SK-N-SH (cell line): ENCODE results near the gene MYOM1. TPM values are rescaled to one million over a fixed set of nuclear protein-coding genes. Genes with fewer than 3 reads are reported as not detected.
"Not testable (repeated sequence)": the region's sequence is repeated elsewhere in the genome, so short reads cannot be mapped to it uniquely, and the experiment has no call there.

Experiments
- CTCF ChIA-PET: fragments of 300-600, 350-600 bp; formaldehyde crosslinking; extraction: SDS; loops from one replicate; lab custom pipeline; 2021; lab: Yijun Ruan, JAX
- POLR2A ChIA-PET: fragments of 350-600 bp; sonication (Branson Sonifier 250); formaldehyde crosslinking; extraction: SDS; loops from one replicate; lab custom pipeline; 2020; ENCODE audit warnings: antibody characterized with exemption, inconsistent platforms; lab: Yijun Ruan, JAX
- DNase-seq: peaks from one replicate; pipeline ENCODE4 v3.0.0; 2012
- H2AFZ ChIP-seq: fragments of 200-600 bp; sonication (generic); 2 replicates; pipeline ENCODE4 v1.8.1; 2016; ENCODE audit warnings: antibody characterized with exemption, mild to moderate bottlenecking, low read depth
- H3F3A ChIP-seq: fragments of 200-600 bp; sonication (generic); replicated peaks from 2 replicates; pipeline ENCODE3; 2016; ENCODE audit warnings: antibody characterized with exemption, mild to moderate bottlenecking; ENCODE audit not compliant: insufficient read depth
- H3K27ac ChIP-seq, 2 experiments: fragments of 200-500 bp in 1 of 2; fragments of 200-600 bp in 1 of 2; sonication (Bioruptor generic) in 1 of 2; sonication (generic), shearing (Covaris generic) in 1 of 2; 2 replicates each; pipeline versions ENCODE4 v1.5.1 to v1.6.1; 2014 to 2016; ENCODE audit warnings: low read depth in 2 of 2, inconsistent platforms in 1 of 2, low read length in 1 of 2, mild to moderate bottlenecking in 1 of 2, mixed read lengths in 1 of 2
- H3K27me3 ChIP-seq: fragments of 200-600 bp; sonication (generic), shearing (Covaris generic); 2 replicates; pipeline ENCODE4 v1.6.1; 2016; ENCODE audit warnings: mixed run types; ENCODE audit not compliant: insufficient read depth
- H3K36me3 ChIP-seq, 2 experiments: fragments of 200-500 bp in 1 of 2; fragments of 200-600 bp in 1 of 2; sonication (Bioruptor generic) in 1 of 2; sonication (generic) in 1 of 2; replicated peaks in 1 of 2; 2 replicates each; pipeline versions ENCODE3 to v1.5.1; 2014 to 2016; ENCODE audit warnings: low read length in 1 of 2, mild to moderate bottlenecking in 1 of 2; ENCODE audit not compliant: insufficient read depth in 2 of 2, control insufficient read depth in 1 of 2
- H3K4me1 ChIP-seq, 2 experiments: fragments of 200-500 bp in 1 of 2; fragments of 200-600 bp in 1 of 2; sonication (Bioruptor generic) in 1 of 2; sonication (generic), shearing (Covaris generic) in 1 of 2; 2 replicates each; pipeline versions ENCODE4 v1.5.1 to v1.6.1; 2014 to 2016; ENCODE audit warnings: low read depth in 1 of 2, low read length in 1 of 2, mixed run types in 1 of 2; ENCODE audit not compliant: insufficient read depth in 2 of 2, control insufficient read depth in 1 of 2
- H3K4me2 ChIP-seq: fragments of 200-600 bp; sonication (generic), shearing (Covaris generic); 2 replicates; pipeline ENCODE4 v1.6.1; 2017; ENCODE audit warnings: mixed run types
- H3K4me3 ChIP-seq, 2 experiments: fragments of 200-500 bp in 1 of 2; fragments of 200-600 bp in 1 of 2; sonication (Bioruptor generic) in 1 of 2; sonication (generic), shearing (Covaris generic) in 1 of 2; 2 replicates each; pipeline versions ENCODE4 v1.5.1 to v1.8.1; 2014 to 2016; ENCODE audit warnings: low read depth in 2 of 2, inconsistent platforms in 1 of 2, low read length in 1 of 2, mild to moderate bottlenecking in 1 of 2, mixed read lengths in 1 of 2, moderate library complexity in 1 of 2
- H3K79me2 ChIP-seq: fragments of 200-600 bp; sonication (generic); 2 replicates; pipeline ENCODE4 v1.8.1; 2017; ENCODE audit warnings: mild to moderate bottlenecking; ENCODE audit not compliant: insufficient read depth
- H3K9ac ChIP-seq: fragments of 200-600 bp; sonication (generic); 2 replicates; pipeline ENCODE4 v1.6.1; 2017; ENCODE audit warnings: mixed run types
- H3K9me2 ChIP-seq: fragments of 200-600 bp; sonication (generic); 2 replicates; pipeline ENCODE4 v1.6.1; 2017; ENCODE audit warnings: mixed run types
- H3K9me3 ChIP-seq: fragments of 200-600 bp; sonication (generic); 2 replicates; pipeline ENCODE4 v1.6.1; 2017; ENCODE audit warnings: mixed run types, mild to moderate bottlenecking, moderate library complexity
- H4K20me1 ChIP-seq: fragments of 200-600 bp; sonication (generic); 2 replicates; pipeline ENCODE4 v1.6.1; 2017; ENCODE audit warnings: mild to moderate bottlenecking, mixed run types; ENCODE audit not compliant: insufficient read depth
- FOXJ3 ChIP-seq: sonication (generic); formaldehyde crosslinking; IDR thresholded peaks from 2 replicates; pipeline ENCODE4 v1.5.1; 2020; ENCODE audit warnings: mild to moderate bottlenecking, missing genetic modification reagents
- IRF3 ChIP-seq: fragments of 150-350 bp; IDR thresholded peaks from 2 replicates; pipeline ENCODE4 v1.6.1; 2016; ENCODE audit warnings: mild to moderate bottlenecking, low read depth, low read length
- JUND ChIP-seq: IDR thresholded peaks from 2 replicates; pipeline ENCODE4 v1.4.0; 2012
- SMC3 ChIP-seq: IDR thresholded peaks from 2 replicates; pipeline ENCODE4 v1.6.1; 2012; ENCODE audit warnings: low read depth, low read length, improper control_type of control experiment
- TEAD4 ChIP-seq: IDR thresholded peaks from 2 replicates; pipeline ENCODE4 v1.4.0; 2012; ENCODE audit warnings: mild to moderate bottlenecking, borderline replicate concordance; ENCODE audit not compliant: insufficient read depth
- WGBS: methylation state at CpG from one replicate; pipeline ENCODE4 v1.1.6; 2017; ENCODE audit warnings: low lambda C conversion rate; 5-methylcytosine and 5-hydroxymethylcytosine counted together
- polyA plus RNA-seq, 3 experiments: library from polyadenylated mRNA; depleted of rRNA; stranded (reverse); fragments of >200 nt; gene quantifications; 2 replicates each; pipeline ENCODE4 v1.2.3, GENCODE V29; 2012
- small RNA-seq, 7 experiments: library from RNA; depleted of rRNA; stranded (forward); fragments of <200 nt; gene quantifications; one replicate each; pipeline ENCODE3, GENCODE V24; 2012

MYOM1 gene
- polyA plus RNA-seq, 1 of the 3 experiments (the other 2 are of a cell fraction): 0.07 TPM

- TF ChIP-seq IRF3 (no peak), FOXJ3 (CRISPR knock-in tag) (no peak), TEAD4 (no peak), SMC3 (no peak), JUND (no peak)
- TF ChIP-seq, all 33 proteins: peak for 0
Observed at GRCh38 chr18:3025544-3025943, 194.2 kb downstream of the MYOM1 start (continued).

GRCh38 chr18:3023603-3024002, 196.2 kb downstream of the MYOM1 start:
- POLR2A ChIA-PET, H3K9me3 ChIP-seq, H3K4me2 ChIP-seq, H2AFZ ChIP-seq, DNase-seq, H3K27me3 ChIP-seq, H3K4me3 ChIP-seq, H4K20me1 ChIP-seq, H3K9ac ChIP-seq, H3K4me1 ChIP-seq, H3F3A ChIP-seq, H3K9me2 ChIP-seq, H3K27ac ChIP-seq, H3K36me3 ChIP-seq, H3K79me2 ChIP-seq: not testable (repeated sequence)
- CTCF ChIA-PET: interaction anchor here (1.6 kb wide), 1 partner anchor 39 kb away, joined by 5 read pairs; no protein-coding TSS in a partner anchor
- WGBS: 97% methylated on average over 3 of the region's 5 CpGs

Small RNAs within 50 kb of the gene (small RNA-seq; reads per million reads assigned to genes)
- gene RF00156 (0 reads per million in 7 experiments), gene RNU7-25P (0 to 6.2 (median 0) reads per million in 7 experiments)

Other genes starting within 250 kb of the MYOM1 start
- 19.3 and 20.3 TPM in 2 replicates for gene LPIN2, start 206.8 kb downstream of the MYOM1 start, polyA plus RNA-seq (2012; rRNA removed)
- 448 and 565 TPM in 2 replicates for gene MYL12A, start 27.8 kb upstream of the MYOM1 start, polyA plus RNA-seq (2012; rRNA removed)
- gene MYL12B, start 42.2 kb upstream of the MYOM1 start, polyA plus RNA-seq (2012; rRNA removed): 555 and 645 TPM in 2 replicates
- 82.3 and 113 TPM in 2 replicates for gene TGIF1, start 230.2 kb upstream of the MYOM1 start, polyA plus RNA-seq (2012; rRNA removed)